ENCODE results near the gene MRGPRD.
A peak's percentile ranks its signal among the peaks of the same experiment; 100 is the strongest.

Gene MRGPRD

DNA sequence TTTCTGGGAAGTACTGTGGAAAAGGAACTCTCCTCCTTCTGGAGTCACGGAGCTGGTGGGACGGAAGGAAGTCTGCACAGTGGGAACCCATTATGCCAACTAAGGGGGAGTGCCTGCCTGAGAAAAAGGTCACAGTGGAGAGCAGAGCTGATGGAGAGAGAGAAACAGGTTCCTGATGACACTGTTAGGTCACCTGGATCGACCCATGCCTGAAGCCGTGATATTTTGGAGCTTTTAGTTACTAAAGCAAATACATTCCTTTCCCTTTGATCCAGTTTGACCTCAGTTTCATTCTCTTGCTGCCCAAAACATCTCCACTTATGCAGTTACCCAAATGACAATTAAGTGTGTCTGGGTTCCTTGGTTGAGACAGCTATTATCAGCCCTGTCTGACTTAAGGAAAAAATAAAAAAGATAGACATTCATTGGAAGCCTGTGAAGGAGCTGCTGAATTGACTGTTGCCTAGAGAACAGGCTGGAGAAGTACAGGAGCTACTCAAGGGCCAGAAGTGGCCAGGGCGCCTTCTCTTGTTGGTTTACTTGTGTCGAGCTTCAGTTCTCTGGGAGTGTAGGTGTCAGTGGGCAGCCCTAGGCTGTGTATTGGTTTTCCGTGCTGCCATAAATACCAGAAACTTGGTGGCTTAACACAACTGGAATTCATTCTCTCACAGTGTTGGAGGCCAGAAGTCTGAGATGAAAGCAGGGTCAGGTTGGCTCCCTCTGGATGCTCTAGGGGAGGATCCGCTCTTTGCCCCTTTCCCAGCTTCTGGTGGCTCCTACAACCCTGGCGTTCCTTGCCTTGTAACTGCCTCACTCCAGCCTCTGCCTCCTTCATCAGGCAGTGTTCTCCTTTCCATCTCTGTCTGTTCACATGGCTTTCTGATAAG is 13.6 kb downstream of the MRGPRD start:
- DNase-seq = no peak

- no peak for DNase-seq
These were observed 14.6 kb downstream of the MRGPRD start for GRCh38 chr11:68965901-68966853.

GRCh38 chr11:68963779-68964178 is 17.0 kb downstream of the MRGPRD start:
- no peak for DNase-seq

GRCh38 chr11:68962527-68963250 is 18.1 kb downstream of the MRGPRD start:
- no peak for DNase-seq

- no peak for DNase-seq
These were observed 19.5 kb downstream of the MRGPRD start for GRCh38 chr11:68961245-68961644.

GRCh38 chr11:68960294-68961071 is 20.3 kb downstream of the MRGPRD start:
- no peak for DNase-seq

GRCh38 chr11:68959465-68960293 is 21.1 kb downstream of the MRGPRD start:
- DNase-seq = no peak

GRCh38 chr11:68958211-68958610 is 22.6 kb downstream of the MRGPRD start:
- DNase-seq = no peak

DNA sequence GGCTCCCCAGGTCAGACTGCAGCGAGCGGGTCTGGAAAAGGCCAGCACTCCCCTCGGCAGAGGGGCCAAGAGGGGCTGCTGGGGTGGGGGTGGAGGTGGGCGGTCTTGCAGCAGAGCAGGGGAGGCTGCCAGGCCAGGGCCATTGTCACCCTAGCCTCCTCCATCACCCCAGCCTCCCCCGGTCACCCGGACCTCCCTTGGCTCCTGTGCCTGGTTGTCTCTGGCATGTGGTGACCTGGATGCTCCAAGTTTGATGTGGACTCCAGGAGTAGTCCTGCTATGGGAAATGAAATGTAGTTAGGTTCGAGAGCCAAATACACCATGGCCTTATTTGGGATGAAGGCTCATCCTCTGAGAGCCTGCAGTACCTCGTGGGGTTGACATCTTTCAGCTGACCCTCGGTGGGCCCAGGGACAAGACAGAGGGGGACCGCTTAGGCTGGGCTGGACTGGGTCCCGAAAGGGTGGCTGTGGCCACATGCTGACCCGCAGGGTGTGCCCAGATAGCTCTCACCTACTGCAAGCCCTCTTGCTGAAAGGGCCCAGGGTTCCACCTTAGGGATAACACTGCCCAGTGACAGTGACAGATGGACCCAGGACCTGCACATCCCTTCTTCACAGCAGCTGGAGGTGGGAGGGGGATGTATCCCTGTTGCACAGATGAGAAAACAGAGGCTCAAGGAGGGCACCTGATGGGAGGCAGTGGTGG is 24.1 kb downstream of the MRGPRD start:
- no peak for DNase-seq

DNA sequence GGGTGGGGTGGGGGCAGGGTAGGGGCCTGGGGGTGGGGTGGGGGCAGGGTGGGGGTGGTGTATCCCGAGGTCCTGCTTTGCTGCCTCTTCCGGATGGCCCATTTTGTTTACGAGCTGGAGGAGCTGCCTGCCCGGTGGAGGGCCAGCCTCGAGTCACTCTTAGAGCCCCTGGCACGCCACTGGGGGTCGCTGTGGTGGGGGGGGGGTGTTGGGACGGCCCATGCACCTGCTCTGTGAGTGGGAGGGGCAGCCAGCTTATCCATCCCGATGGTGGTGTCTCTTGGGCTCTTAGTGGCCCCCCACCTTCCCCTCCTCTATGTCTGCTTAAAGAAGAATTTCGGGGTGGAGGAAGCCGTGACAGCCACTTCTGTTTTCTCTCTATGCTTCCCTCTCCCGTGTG is 24.6 kb downstream of the MRGPRD start:
- no peak for DNase-seq

GRCh38 chr11:68955607-68955958 is 25.2 kb downstream of the MRGPRD start:
- no peak for DNase-seq

GRCh38 chr11:68954836-68955606 is 25.8 kb downstream of the MRGPRD start:
- DNase-seq = no peak

DNA sequence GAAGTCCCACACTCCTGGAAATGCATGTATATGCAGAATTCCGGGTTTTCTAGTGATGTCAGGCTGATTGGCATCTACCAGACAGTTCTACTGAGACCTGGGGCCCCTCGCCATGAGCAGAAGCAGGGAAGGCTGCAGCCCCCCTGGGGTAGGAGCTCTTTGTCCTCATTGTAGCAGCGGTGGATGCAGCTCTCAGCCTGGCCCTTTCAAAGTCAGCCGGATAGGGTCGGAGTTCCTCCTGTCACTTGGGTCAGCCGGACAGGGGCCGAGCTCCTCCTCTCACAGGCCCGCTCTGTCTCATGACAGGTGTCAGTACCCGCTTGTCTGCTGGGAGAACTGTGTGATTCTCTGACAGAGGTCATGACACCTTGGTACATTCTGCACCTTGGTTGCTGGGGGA is 30.0 kb downstream of the MRGPRD start:
- no peak for DNase-seq

DNA sequence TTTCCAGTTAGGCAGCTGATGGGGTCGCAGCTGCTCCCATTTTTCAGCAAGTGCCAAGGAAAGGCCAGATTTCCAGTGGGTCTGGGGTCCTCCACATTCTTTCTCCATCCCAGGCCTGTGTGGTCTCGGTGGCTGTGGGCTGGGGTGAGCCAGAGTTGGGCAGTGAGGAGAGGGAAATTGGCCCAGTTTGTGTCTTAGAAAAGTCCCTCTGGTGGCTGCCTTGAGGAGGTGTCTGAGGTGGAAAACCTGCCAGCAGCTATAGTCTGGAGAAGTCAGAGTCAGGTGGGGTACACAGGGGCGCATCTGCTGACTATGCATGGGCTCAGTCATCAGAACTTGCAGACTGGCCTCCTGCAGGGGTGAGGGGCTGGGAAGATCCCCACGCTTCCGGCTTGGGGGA is 30.5 kb downstream of the MRGPRD start:
- peak; percentile 18 to 24 for DNase-seq

DNA sequence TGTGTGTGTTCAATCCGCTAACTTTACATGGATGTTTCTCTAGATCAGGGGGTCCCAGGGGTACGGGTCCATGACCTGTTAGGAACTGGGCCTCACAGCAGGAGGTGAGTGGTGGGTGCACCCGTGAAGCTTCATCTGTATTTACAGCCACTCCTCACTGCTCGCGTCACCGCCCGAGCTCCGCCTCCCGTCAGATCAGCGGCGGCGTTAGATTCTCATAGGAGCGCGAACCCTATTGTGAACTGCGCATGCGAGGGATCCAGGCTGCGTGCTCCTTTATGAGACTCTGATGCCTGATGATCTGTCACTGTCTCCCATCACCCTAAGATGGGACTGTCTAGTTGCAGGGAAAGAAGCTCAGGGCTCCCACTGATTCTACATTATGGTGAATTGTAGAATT is 31.9 kb downstream of the MRGPRD start:
- DNase-seq = no peak

DNA sequence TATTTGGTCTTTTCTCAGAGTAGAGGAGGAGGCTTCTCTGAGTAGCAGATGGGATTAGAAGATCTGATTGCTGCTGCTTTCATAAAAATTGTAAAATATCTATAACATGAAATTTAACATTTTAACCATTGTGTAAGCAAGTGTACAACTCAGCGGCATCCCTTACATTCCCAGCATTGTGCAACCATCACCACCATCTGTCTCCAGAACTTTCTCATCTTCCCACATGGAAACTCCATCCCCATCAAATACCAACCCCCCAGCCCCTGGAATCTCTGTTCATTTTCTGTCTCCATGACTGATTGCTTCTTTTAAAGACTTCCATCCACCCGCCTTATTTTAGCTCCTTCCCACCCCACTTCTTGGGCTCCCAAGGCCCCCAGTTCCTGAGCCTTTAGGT is 32.3 kb downstream of the MRGPRD start:
- no peak for DNase-seq

DNA sequence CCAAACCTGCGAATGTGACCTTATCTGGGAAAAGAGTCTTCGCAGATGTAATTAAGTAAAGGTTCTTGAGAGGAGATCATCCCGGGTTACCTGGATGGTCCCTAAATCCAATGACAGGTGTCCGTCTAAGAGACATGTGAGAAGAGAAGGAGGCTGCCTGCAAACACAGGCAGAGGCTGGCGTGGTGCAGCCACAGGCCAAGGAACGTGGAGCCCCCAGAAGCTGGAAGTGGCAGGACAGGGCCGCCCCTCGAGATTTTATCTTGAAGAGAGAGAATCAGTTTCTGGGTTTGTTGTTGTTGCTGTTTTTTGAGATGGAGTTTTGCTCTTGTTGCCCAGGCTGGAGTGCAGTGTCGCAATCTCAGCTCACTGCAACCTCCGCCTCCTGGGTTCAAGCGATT is 33.6 kb downstream of the MRGPRD start:
- DNase-seq = no peak

- no peak for DNase-seq
These were observed 34.2 kb downstream of the MRGPRD start for GRCh38 chr11:68946416-68947090.

DNA sequence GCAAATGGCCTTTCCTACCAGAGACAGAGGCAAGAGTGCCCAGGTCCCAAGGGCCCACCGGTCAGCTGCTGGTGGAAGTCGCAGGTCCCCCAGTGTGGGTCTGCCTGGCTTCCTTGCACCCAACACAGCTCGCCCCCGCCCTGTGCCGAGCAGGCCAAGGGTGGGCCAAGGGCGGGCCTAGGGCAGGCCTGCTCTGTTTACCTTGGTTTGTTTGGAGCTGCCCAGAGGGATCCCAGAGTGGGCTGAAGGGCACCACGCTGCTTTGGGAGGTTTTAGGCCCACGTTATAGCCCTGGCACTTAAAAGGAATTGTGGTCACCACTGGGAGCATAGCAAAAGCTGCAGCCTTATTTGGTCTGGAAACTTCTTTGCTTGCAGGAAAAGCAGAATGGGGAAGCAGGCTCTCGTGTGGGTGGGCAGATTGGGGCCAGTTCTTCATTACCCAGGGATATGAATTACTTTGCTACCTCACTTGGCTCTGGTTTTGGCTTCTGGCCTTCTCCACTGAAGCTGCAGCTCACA is 38.0 kb downstream of the MRGPRD start:
- no peak for DNase-seq

All from AML-193 (cell line).